Daoy (cell line): ENCODE results near the gene ADIPOQ. TPM values are rescaled to one million over a fixed set of nuclear protein-coding genes. Genes with fewer than 3 reads are reported as not detected.
"Not testable (repeated sequence)": the region's sequence is repeated elsewhere in the genome, so short reads cannot be mapped to it uniquely, and the experiment has no call there.

Source experiments
- DNase-seq: peaks from one replicate; pipeline ENCODE4 v3.0.0-alpha.2; 2015; ENCODE audit warnings: low read depth
- total RNA-seq: library from RNA; depleted of rRNA; stranded (reverse); fragments of >200 nt; shearing (Covaris generic); gene quantifications from 2 replicates; pipeline ENCODE4 v1.2.3, GENCODE V29; 2014

ADIPOQ gene
- total RNA-seq, 1 experiment from 2014 or later: not detected

DNA sequence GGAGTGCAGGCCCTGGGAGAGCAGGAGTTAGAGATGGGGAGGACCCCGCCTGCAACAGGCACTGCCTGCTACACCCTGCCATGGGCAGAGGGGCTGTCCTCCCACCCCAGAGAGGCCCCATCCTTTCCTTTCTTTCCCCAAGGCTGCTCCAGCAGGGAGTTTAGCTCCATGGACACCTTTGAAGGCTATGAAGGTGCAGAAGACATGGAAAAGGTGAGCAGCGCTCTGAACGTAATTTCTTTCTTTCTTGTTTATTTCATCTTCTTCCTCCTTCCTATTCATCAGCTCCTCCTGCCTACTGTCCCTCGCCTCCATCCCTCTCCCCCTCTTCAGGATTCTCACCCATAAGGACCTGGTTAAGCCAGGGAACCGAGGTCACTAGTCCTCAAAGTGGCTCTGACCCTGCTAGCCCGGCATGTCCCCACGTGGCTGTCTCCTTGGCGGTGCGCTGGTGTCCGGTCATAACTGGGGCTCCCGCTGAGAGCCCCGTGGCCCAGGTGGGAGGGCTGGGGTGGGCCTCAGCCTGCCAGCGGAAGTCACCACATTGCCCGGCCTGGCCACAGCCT lies 16.0 kb upstream of the ADIPOQ start:
- DNase-seq: no peak

DNA sequence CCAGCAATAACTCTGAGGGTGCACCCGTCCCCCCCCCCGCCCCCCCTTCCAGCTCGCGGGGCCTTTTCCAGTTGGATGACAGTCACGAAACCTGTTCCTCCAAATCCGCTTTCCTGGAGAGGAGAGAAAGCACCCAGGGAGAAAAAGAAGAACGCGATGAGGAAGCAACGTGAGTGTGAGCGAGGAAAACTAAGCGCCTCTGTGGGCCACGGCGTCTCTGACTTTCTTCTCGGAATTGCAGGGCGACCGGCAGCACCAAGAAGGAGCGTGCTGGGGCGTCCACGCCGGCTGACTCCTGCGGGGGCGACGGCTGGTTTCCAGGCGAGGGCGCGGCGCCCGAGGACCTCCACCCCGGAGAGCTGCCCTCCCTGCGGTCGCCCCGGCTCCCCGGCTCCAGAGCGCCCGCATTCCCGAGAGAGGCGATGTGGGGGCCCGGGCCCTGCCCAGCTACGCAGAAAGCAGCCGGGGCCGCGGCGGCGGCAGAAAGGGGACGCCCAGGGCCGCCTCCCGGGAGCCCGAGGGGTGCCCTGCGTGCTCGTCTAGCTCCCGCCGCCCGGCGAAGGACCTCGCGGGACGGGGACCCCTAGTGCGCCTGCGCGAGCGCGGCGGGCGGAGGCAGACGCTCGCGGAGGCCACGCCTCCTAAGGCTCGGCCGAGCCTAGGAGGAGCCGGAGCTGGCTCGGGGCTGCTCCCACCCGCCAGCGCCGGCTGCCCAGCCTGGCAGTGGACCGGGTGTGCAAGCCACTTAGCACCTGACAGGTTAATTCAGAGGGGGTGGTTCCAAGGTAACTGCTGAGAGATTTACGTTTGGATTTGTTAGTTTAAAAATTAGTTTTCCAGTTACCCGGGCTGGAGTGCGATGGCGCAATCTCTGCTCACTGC lies 15.3 kb upstream of the ADIPOQ start:
- peak; percentile 94 for DNase-seq

DNA sequence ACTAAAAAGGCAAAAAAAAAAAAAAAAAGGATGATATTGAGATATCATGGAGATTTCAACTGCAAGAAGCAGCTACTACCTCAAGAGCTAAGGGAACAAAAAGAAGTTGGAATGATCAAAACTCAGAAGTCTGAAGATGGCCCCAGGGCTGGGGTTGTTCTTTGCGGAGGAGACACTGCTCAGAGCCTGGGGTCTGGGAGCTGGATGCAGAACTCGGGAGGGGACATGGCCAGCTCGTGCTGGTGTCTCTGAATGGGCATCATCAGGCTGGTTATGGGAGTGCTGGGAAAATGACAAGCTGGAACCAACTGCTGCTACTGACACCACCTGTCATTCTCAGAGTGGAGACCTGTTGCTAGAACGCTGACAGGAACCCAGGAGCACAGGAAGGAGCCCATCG lies 14.2 kb upstream of the ADIPOQ start:
- DNase-seq: no peak

DNA sequence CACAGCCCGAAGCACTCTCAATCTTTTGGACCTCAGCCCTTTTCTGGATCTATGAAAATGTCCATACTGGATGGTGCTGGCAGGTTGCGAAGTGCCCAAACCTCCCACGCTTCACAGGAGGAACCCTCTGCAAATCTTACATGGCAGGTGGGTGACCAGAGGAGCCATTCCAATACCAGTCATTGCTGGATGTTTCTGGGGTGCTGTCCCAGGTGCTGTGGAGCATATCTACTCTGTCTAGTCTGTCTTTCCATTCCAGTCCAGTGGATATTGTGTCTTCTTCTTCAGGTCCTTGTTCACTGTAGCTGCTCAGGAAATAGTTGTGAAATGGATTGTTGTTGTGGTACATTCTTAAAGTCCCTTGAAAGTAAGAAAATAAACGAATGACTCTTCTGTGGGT lies 10.7 kb upstream of the ADIPOQ start:
- no peak for DNase-seq

DNA sequence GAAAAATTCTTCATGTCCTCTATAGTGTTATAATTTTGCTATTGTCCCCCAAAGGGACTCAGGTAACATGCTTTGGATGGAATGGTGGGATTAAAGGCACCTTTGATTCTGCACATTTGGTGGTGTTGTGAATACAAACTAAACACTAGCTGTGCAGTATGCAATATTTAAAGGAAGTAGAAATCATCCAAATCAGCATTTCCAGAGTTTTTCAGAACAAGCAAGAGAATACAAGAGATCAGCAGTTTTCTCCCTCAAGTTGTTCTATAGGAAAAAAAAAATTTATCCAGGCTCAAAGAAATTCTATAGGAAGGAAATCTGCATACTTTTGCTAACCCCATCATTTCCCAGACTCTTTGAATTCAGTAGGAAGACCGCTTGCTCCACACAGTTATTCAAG lies 10.2 kb upstream of the ADIPOQ start:
- no peak for DNase-seq

DNA sequence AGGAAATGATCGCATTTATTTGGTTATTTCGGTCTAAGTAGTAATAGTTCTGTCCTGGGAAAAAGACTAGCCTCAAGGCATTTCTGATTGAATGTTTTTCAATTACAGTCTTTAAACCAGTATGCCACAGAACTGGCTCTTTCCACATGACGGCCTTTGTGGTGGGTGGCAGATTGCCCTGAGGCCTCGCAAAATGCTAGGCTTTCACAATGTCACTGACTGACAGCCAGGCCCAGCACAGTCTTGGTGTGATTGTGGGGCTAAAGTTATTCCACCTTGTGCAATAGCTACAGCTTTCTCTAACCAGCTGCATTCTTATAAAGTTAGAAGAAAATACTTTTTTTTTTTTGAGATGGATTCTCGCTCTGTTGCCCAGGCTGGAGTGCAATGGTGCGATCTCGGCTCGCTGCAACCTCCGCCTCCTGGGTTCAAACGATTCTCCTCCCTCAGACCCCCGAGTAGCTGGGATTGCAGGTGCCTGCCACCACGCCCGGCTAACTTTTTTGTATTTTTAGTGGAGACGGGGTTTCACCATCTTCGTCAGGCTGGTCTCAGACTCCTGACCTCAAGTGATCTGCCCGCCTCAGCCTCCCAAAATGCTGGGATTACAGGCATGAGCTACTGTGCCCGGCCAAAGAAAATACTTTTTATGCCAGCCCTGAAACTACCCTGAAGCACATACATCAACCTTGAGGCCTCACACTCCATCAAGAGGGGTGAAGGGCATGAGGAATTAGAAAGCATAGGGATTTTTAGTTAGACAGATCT lies 2.5 kb upstream of the ADIPOQ start:
- no peak for DNase-seq

DNA sequence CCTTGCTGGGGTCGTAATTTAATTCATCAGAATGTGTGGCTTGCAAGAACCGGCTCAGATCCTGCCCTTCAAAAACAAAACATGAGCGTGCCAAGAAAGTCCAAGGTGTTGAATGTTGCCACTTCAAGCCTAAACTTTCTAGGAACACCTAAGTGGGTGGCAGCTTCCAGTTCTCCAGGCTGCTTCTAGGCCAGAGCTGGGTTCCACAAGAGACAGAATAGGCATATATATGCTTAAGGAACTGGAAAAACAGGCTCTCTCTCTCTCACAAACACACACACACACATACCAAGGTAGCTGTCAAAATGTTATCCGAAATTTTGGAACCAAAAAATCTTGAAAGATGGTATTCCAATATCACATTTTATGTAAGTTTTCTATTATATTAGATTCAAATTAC lies 890 bp upstream of the ADIPOQ start:
- DNase-seq: no peak

DNA sequence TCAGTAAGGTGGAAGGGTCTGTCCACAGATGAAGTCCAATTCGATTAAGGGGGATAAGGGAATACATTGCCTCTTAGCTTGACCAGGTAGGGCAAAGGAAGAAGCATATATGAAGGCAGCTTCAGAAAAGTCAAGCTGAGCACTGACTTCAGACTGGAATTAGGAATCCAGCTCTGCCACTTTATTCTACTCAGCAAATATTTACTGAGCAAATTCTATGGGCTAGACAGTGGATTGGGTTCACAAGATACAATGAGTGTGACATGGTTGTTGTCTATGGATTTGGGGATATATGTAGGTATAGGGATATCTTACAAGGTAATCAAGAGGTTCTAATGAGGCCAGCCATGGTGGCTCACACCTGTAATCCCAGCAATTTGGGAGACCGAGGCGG lies 526 bp downstream of the ADIPOQ start:
- no peak for DNase-seq

DNA sequence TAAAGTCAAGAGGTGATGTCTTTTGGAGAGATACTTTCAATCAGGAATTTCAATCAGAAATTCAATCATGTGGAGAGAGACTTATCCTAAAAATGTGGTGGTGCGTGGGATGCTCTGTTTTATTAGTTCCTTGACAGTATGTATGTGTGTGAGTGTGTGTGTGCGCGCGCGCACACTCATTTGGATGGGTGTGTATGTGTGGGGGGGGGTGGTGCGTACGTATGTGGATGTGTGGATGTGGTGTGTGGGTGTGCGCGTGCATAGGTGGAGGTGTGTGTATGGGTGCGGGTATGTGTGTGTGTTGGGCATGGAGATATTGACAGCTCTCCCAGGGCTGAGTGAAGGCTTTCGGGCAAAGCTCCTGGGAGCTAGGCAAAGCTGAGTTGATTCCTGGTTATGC lies 2.4 kb downstream of the ADIPOQ start:
- DNase-seq: no peak

DNA sequence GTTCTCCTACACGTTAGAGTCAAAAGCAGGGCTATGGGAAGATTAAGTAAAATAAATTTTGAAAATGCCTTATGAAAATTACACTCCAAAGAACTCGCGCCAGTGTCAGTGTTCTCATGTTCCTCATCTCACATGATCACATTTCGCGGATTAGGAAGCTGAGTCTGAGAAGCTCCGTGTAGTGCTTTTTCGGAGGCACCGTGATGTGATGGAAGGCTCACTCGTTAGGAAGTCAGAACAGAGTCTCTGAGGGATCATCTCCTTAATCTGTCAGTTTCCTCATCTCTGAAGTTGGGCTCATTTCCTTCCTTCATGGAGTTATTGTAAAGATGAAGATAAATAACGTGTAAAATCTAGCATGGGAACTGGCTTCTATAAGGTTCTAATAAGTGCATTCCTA lies 3.2 kb downstream of the ADIPOQ start:
- no peak for DNase-seq

DNA sequence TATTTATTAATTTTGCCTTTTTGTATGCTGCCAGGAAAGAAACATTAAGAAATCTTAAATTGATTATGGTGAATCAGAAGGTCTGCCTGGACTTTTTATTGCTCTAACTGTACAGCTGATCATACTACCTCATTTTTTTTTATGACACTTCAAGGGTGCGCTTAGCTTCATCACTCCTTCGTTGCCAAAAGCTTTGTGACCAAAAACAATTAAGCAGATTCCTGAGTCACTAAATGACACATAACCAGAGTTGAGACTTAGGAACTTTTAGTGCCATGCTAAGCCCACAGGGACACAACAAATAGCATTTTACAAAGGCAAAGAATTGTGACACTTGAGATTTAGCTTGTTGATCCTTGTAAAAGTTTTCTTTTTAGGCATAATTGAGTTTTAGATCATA lies 4.9 kb downstream of the ADIPOQ start:
- DNase-seq: no peak

DNA sequence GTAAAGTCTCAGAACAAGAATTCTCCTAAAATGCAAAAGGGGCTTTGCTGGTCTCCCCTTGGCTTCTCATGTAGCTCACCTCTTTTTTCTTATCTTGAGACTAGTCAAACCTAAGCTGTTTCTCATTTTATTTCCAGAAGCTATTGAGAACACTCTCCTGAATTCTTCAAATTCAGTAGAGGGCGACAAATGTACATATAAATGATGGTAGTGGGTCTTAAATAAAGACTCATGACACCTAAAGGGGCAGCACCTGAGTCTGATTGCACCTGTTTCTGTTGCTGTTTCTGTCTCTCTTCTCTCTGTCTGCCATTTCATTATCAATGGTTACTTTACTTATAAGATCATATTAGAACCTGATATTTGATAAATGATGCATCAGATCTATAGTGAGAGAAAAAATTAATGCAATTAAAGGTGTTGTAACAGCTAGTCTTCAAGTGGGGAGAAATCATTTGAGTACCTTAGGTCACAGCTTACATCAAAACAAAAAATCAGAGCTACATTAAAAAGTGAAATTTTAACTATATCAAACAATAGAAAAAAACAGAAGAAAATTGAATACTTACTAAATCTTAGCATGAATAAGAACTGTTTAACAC lies 7.0 kb downstream of the ADIPOQ start:
- no peak for DNase-seq

DNA sequence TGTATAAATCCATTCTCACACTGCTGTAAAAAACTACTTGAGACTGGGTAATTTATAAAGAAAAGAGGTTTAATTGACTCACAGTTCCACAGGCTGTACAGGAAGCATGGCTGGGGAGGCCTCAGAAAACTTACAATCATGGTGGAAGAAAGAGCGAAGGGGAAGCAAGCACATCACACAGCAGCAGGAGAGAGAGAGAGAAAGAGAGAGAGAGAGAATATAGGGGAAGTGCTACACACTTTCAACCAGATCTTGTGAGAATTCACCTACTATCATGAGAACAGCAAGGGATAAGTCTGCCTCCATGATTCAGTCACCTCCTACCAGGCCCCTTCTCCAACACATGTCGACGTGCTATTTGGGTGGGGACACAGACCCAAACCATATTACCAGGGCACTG lies 9.3 kb downstream of the ADIPOQ start:
- not testable (repeated sequence) for DNase-seq

DNA sequence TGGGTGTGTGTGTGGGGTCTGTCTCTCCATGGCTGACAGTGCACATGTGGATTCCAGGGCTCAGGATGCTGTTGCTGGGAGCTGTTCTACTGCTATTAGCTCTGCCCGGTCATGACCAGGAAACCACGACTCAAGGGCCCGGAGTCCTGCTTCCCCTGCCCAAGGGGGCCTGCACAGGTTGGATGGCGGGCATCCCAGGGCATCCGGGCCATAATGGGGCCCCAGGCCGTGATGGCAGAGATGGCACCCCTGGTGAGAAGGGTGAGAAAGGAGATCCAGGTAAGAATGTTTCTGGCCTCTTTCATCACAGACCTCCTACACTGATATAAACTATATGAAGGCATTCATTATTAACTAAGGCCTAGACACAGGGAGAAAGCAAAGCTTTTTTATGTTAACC lies 10.5 kb downstream of the ADIPOQ start:
- DNase-seq: no peak

DNA sequence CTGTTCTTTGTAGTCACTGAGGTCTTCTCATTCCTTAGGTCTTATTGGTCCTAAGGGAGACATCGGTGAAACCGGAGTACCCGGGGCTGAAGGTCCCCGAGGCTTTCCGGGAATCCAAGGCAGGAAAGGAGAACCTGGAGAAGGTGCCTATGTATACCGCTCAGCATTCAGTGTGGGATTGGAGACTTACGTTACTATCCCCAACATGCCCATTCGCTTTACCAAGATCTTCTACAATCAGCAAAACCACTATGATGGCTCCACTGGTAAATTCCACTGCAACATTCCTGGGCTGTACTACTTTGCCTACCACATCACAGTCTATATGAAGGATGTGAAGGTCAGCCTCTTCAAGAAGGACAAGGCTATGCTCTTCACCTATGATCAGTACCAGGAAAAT lies 11.6 kb downstream of the ADIPOQ start:
- no peak for DNase-seq

DNA sequence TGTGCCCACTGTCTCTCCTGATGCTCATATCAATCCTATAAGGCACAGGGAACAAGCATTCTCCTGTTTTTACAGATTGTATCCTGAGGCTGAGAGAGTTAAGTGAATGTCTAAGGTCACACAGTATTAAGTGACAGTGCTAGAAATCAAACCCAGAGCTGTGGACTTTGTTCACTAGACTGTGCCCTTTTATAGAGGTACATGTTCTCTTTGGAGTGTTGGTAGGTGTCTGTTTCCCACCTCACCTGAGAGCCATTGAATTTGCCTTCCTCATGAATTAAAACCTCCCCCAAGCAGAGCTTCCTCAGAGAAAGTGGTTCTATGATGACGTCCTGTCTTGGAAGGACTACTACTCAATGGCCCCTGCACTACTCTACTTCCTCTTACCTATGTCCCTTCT lies 12.4 kb downstream of the ADIPOQ start:
- no peak for DNase-seq

DNA sequence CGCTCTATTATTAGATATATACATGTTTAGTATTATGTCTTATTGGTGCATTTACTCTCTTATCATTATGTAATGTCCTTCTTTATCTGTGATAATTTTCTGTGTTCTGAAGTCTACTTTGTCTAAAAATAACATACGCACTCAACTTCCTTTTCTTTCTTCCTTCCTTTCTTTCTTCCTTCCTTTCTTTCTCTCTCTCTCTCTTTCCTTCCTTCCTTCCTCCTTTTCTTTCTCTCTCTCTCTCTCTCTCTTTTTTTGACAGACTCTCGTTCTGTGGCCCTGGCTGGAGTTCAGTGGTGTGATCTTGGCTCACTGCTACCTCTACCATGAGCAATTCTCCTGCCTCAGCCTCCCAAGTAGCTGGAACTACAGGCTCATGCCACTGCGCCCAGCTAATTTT lies 15.2 kb downstream of the ADIPOQ start:
- no peak for DNase-seq

DNA sequence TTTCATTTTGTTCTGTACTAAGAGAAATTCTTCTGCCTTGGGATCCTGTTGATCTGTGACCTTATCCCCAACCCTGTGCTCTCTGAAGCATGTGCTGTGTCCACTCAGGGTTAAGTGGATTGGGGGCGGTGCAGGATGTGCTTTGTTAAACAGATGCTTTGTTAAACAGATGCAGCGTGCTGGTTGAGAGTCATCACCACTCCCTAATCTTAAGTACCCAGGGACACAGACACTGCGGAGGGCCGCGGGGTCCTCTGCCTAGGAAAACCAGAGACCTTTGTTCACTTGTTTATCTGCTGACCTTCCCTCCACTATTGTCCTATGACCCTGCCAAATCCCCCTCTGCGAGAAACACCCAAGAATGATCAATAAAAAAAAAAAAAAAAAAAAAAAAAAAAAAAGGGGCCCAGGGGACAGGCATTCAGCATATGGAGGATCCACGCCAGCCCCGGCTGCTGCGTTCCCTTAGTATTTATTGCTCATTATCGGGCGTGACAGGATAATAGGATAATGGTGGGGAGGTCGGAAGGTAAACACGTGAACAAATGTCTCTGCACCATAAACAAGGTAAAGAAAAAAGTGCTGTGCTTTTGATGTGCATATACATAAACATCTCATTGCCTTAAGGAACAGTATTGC lies 22.8 kb downstream of the ADIPOQ start:
- not testable (repeated sequence) for DNase-seq

DNA sequence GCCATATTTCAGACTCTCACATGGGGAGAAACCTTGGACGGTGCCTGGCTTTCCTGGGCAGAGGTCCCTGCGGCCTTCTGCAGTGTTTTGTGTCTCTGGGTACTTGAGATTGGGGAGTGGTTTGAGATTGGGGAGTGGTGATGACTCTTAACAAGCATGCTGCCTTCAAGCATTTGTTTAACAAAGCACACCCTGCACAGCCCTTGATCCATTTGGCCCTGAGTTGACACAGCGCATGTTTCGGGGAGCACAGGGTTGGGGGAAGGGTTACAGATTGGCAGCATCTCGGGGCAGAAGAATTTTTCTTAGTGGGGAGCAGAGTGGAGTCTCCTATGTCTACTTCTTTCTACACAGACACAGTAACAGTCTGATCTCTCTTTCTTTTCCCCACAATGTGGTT lies 23.6 kb downstream of the ADIPOQ start:
- not testable (repeated sequence) for DNase-seq

DNA sequence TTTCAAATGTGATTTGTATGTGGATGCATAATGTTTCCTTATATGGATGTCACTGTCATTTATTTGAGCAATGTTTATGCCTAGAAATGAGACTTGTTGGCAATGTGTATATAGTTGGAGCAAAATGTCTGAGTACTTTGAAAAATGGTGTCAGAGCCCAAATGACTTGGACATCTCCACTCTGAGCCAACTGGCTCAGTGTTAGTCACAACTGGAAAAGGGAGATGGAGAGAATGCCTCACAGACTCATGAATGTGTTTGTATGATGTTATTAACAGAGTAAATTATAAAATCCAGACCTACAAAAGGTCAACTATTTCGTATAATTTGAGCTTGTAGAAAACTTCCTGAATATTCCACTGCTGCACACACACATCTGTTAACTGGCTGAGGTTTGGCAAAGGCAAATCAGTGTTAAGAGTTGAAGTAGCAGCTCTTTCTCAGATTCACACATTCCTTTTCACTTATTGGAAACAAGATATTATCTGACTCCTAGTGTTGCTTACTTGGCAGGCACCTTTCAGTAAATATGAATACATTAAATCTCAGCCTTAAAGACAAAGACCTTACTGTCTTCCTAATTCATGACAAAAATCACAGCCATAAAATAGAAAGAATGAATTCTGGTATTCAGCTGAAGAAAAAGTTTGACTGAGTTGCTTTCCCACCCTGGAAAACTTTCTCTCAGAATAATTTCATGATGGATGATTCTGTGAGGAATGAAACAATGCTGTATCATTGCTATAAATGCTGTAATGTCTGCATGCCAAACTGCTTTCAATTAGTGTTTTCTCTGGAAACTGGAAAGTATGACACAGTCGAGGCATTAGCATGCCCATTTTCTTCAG lies 27.0 kb downstream of the ADIPOQ start:
- DNase-seq: no peak
